GM21360 (cell line): ENCODE results near the gene SLC39A11.

Experiments used
- ATAC-seq: cut with Tn5 transposase; IDR thresholded peaks from one replicate; pipeline ENCODE4 v1.9.1; 2021; ENCODE audit warnings: mild to moderate bottlenecking, moderate library complexity; ENCODE audit not compliant: unreplicated experiment

Gene SLC39A11

GRCh38 chr17:72609501-72609900 lies 483.0 kb downstream of the SLC39A11 start:
- no peak for ATAC-seq

DNA sequence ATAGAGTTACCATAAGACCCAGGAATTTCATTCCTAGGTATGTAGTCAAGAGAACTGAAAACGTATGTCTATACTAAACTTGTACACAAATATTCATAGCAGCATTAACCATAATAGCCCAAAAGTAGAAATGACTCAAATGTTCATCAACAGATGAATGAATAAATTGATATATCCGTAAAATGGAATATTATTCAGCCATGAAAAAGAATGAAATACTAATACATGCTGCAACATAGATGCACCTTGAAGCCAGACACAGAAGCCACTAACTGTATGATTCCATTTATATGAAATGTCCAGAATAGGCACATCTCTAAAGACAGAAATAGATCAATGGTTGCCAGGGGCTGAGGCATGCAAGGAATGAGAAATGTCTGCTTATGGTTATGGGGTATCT lies 484.1 kb downstream of the SLC39A11 start:
- ATAC-seq = no peak

- ATAC-seq = no peak
These were observed 485.8 kb downstream of the SLC39A11 start for GRCh38 chr17:72606656-72607055.

GRCh38 chr17:72605543-72605942 lies 486.9 kb downstream of the SLC39A11 start:
- no peak for ATAC-seq

DNA sequence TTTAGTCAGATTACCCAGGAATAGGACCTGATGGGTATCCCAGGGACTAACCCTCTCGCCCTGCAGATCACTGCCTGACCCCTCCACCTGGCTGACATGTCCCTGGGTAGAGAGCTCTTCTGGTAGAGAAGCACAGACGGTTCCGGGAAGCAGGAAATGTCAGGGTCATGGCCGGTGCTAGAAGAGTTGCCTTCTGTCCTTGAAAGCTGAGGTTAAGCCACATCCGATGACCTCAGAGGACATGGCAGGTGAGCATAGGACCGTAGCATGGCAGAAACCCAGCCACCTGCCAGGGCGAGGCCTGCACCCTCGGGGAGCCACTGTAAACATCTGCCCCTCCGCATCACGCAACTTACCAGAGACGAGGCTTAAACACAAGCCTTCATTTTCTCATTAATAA lies 488.0 kb downstream of the SLC39A11 start:
- ATAC-seq = no peak

DNA sequence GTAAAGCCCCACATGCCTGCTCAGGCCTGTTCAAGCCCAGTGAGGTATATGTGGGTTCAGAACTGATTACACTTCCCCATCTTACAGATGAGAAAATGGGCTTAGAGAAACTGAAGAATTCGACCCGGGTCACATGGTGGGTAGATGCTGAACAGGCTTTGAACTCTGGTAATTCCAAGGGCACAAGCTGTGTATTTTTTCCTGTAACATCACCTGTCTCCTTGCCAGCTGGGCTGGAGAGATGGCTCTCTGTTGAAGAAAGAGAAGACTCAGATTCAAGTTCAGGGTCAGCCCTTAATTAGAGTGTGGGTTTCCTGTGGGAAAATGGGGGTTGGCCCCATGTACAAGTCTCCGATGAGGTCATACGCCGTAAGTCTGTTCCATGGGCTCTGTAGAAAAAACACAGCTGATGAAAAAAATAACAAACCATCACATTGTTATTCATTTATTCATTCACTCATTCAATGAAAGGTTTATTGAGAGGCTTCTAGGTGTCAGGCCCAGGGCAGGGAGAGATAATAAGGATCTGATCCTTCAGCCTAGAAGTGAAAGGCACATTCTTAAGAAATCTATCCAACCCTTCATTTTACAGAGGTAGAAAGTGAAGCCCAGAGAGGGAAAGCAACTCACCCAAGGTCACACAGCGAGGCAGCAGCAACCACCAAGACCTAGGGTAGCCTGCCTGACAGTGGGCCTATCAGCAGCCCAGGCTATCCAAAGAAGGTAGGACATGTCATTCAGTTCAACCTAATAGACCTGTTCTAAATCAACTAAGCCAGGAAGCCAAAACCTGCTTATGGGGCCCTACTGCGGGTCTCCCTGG lies 488.9 kb downstream of the SLC39A11 start:
- no peak for ATAC-seq

DNA sequence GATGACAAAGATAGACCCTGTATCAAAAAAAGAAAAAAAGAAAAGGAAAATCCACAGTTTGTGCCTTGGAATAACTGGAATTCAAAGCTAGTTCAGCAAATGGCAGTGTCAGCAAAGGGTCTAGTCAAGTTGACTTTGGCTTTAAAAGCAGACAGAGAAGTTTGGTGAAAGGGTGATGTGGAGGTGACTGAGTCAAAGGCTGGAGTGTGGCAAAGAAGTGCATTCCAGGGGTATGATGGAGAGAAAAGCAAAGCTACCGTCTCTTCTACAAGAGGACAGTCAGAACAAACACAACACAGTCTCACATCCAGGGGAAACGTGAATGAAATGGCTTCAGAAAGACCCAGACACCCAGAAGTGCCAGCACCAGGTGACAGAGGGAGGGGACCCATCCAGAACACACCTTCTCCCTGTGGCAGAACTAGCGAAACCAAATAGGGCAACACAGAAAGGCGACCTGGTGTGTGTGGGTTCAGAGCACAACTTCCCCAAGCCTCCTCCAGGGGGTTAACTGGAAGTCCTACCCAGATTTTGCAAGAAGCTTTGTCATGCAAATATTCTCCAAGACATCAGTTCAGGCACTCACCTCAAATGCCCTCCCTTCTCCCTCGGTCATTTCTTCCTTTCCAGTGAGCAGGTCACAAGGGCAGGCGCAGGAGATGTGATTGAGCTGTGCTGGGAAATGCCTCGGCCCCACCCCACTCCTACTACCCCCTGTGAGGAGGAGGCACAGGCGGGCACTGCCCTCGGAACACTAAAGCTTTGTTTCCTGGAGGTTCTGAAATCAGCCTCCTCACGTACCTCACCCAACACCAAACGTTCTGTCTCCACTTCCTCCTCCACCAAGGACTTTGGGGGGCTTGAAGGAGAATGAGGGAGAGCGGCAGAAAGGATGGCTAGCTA lies 489.7 kb downstream of the SLC39A11 start:
- no peak for ATAC-seq

DNA sequence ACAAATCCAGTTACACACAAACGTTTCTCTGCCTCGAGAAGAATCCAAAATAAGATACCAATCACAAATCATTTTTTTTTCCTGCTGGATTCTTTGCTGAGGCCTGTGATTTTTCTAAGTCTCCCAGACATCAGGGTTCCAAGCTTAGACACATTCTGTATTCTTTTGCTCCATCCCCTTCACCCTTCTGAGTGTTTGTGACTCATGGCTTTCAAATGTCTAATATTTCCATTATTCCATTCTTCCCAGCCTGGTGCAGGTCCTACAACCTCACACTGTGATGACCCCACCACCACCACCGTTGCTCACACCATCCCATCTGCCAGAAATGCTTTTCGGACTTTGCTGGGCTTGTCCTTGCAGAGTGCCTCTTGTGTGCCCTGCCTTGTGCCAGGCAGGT lies 491.6 kb downstream of the SLC39A11 start:
- ATAC-seq = no peak

DNA sequence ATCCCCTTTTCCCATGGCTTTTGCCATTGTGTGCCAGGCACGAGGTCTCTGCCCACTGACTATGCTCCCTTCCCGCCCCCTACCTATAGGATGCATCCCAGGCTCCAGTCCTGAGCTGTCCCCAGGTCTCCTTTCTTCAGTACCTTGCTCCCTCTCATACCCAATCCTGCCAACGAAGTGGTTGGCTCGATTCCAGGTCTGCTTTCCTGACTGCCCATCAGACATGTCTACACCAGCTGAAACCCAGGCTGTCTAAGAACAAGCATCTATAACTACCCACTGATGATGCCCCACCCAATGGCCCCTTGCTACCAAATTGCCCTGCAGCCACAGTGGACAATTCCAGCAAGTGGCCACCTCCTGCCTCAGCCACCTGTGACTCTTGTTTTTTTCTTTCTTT lies 492.6 kb downstream of the SLC39A11 start:
- ATAC-seq = no peak

GRCh38 chr17:72598695-72599094 lies 493.8 kb downstream of the SLC39A11 start:
- ATAC-seq = no peak

DNA sequence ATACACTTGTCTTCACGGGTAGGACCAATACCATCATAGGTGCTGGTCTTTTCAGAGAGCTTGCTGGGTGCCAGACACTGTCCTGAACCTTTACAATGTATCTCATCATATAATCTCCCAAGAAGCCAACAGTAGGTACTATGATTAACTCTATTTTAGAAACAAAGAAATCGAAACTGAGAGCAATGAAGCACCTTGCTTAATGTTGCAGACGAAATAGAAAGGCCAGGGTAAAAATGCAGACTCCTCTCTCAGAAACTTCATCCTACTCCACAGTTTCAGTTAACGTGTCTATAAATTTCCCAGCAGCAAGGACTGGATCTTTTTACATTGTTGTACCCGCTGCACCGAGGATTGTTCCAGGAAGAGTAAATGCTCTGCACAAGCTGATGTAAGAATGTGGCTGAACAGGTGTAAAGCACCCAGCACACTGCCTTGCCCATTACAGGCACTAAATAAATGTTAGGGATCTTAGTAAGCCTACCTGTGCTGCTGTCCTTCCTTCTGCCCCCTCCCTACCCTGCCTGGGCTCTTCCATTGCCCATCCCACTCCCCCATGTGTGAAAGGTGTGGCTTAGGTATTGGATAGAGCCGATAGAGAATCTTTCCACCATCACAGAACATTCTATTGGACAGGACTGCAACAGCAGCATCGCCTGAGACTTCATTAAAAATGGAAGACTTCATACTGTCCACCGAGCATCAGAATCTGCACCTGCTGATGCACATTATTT lies 495.0 kb downstream of the SLC39A11 start:
- ATAC-seq = no peak
